ENCODE measurements around the gene OR9K2.
A peak's percentile ranks its signal among the peaks of the same experiment; 100 is the strongest.
"Not testable (repeated sequence)": the region's sequence is repeated elsewhere in the genome, so short reads cannot be mapped to it uniquely, and the experiment has no call there.

OR9K2 gene

GRCh38 chr12:55126106-55126505, at the start of gene OR9K2:
Gene OR9K2, plus strand, starts transcription at chr12:55126406. Its CDS starts 3,429 bp downstream, at chr12:55129835.
- DNase-seq = no peak

GRCh38 chr12:55092579-55092978, 33.6 kb upstream of the OR9K2 start:
- no peak for DNase-seq

GRCh38 chr12:55112378-55112875, 13.8 kb upstream of the OR9K2 start:
- DNase-seq = no peak

GRCh38 chr12:55116152-55116551, 10.1 kb upstream of the OR9K2 start:
- no peak for DNase-seq

- no peak for DNase-seq
Observed at GRCh38 chr12:55132816-55133215, 6.6 kb downstream of the OR9K2 start.

- DNase-seq = peak; percentile 46
Observed at GRCh38 chr12:55142669-55143565, 16.7 kb downstream of the OR9K2 start.

- no peak for DNase-seq
Observed at GRCh38 chr12:55143566-55143870, 17.3 kb downstream of the OR9K2 start.

- DNase-seq = not testable (repeated sequence)
Observed at GRCh38 chr12:55167010-55167640, 40.9 kb downstream of the OR9K2 start.

GRCh38 chr12:55171445-55171844, 45.2 kb downstream of the OR9K2 start:
- DNase-seq = no peak

- not testable (repeated sequence) for DNase-seq
Observed at GRCh38 chr12:55171846-55172245, 45.6 kb downstream of the OR9K2 start.

- DNase-seq = no peak
Observed at GRCh38 chr12:55172686-55173085, 46.5 kb downstream of the OR9K2 start.

- no peak for DNase-seq
Observed at GRCh38 chr12:55173456-55173855, 47.2 kb downstream of the OR9K2 start.
